Spleen (tissue), 11 donors: ENCODE data around the gene ZNF345. TPM values are rescaled to one million over a fixed set of nuclear protein-coding genes. Genes with fewer than 3 reads are reported as not detected.

ENCODE experiments used
- DNase-seq: peaks from one replicate; pipeline ENCODE4 v3.0.0-alpha.2; 2020
- H3K27ac ChIP-seq, 8 donors: fragments of 200-600 bp; sonication (generic) in 7 of 8; 1 replicate in 4 of 8; 2 replicates in 4 of 8; pipeline versions ENCODE4 v1.5.0 to v1.8.0; 2016 to 2021; ENCODE audit warnings: inconsistent platforms in 4 of 8, mild to moderate bottlenecking in 4 of 8, moderate library complexity in 1 of 8
- H3K27me3 ChIP-seq, 7 donors: fragments of 200-600 bp; sonication (generic) in 6 of 7; replicated peaks in 1 of 7; 1 replicate in 4 of 7; 2 replicates in 3 of 7; pipeline versions ENCODE4 v1.5.0 to v1.8.0; 2016 to 2021; ENCODE audit warnings: inconsistent platforms in 3 of 7, mild to moderate bottlenecking in 1 of 7
- H3K36me3 ChIP-seq, 6 donors: fragments of 200-600 bp; sonication (generic) in 5 of 6; 1 replicate in 4 of 6; 2 replicates in 2 of 6; pipeline versions ENCODE4 v1.5.0 to v1.8.0; 2016 to 2021; ENCODE audit warnings: inconsistent platforms in 2 of 6
- H3K4me1 ChIP-seq, 6 donors: fragments of 200-600 bp; sonication (generic) in 5 of 6; 1 replicate in 3 of 6; 2 replicates in 3 of 6; pipeline versions ENCODE4 v1.5.0 to v1.8.0; 2016 to 2021; ENCODE audit warnings: inconsistent platforms in 3 of 6
- H3K4me3 ChIP-seq, 8 donors: fragments of 200-600 bp; sonication (generic) in 7 of 8; 1 replicate in 4 of 8; 2 replicates in 4 of 8; pipeline versions ENCODE4 v1.5.0 to v1.8.0; 2016 to 2021; ENCODE audit warnings: inconsistent platforms in 4 of 8, mild to moderate bottlenecking in 4 of 8, moderate library complexity in 2 of 8
- H3K9me3 ChIP-seq, 8 donors: fragments of 200-600 bp; sonication (generic) in 7 of 8; 1 replicate in 4 of 8; 2 replicates in 4 of 8; pipeline versions ENCODE4 v1.5.0 to v1.8.0; 2016 to 2021; ENCODE audit warnings: inconsistent platforms in 4 of 8
- CTCF ChIP-seq, 11 experiments: fragments of 200-600 bp in 7 of 11; fragments of 450-650 bp in 4 of 11; sonication (generic) in 4 of 11; IDR thresholded peaks in 8 of 11; conservative IDR thresholded peaks in 3 of 11; 1 replicate in 7 of 11; 2 replicates in 4 of 11; pipeline versions ENCODE4 v1.4.0 to v1.8.0; 2016 to 2021; ENCODE audit warnings: antibody characterized with exemption in 11 of 11, inconsistent platforms in 4 of 11, mild to moderate bottlenecking in 1 of 11
- POLR2A ChIP-seq, 3 donors: fragments of 450-650 bp; IDR thresholded peaks; one replicate each; pipeline ENCODE4 v1.5.1; 2017; ENCODE audit warnings: antibody characterized with exemption in 3 of 3, mild to moderate bottlenecking in 1 of 3
- POLR2AphosphoS5 ChIP-seq, 3 donors: sonication (generic); formaldehyde crosslinking; IDR thresholded peaks; one replicate each; pipeline ENCODE4 v1.5.1; 2017; ENCODE audit warnings: antibody characterized with exemption in 3 of 3
- WGBS, 5 donors: extraction: QIAGEN DNeasy Blood & Tissue Kit in 3 of 5; methylation state at CpG; one replicate each; pipeline versions ENCODE4 v1.1.5 to v1.1.7; 2013 to 2018; 5-methylcytosine and 5-hydroxymethylcytosine counted together
- intact Hi-C: fragments of 100-400 bp; cut with DNase I; formaldehyde crosslinking; loops from one replicate; pipeline ENCODE4 v1.15.0; 2023; ENCODE audit warnings: low total_unique reads
- polyA plus RNA-seq, 3 donors: library from polyadenylated mRNA; stranded (reverse); fragments of 200-250 nt; gene quantifications; one replicate each; pipeline ENCODE4 v1.2.1, GENCODE V29; 2013
- total RNA-seq, 7 donors: library from RNA; depleted of rRNA in 3 of 7; stranded (reverse); fragments of >200 nt in 3 of 7; fragmentation: NEBNext Ultra II Directional in 4 of 7; extraction: Animal tissue kit (Norgen Biotek cat#: 25700) in 4 of 7; gene quantifications; one replicate each; pipeline versions ENCODE4 v1.1.0 to v1.2.1, GENCODE V29; 2016 to 2021
- donor health status: healthy with polysubstance abuse.
- donor health status: DM: no; HTN: no; CAD: no; lungs with moderate emphysema.
- donor health status: DM: no; HTN: no; CAD: no.
- donor health status: Bipolar disorder and iron deficiency.
- donor health status: healthy.
- donor health status: DM: no; HTN: no; CAD: no.
- donor health status: DM: yes; HTN: yes; CAD: no.

Gene ZNF345
- total and polyA plus RNA-seq, 10 donors, result 2.7 to 18.2 (median 8.4) TPM

GRCh38 chr19:36819130-36819630 lies 31.5 kb upstream of the ZNF345 start:
- 96 to 99% (median 97%) methylated on average over 7 of the region's 7 CpGs for WGBS, 5 donors
- intact Hi-C loops, result no loop called here
- Histone ChIP-seq H3K27me3 (no peaks in the 10 kb centered on the region), H3K36me3 (peaks cover 36 to 100% (median 90%) of the 10 kb centered on the region in 6 donors), H3K4me1 (no peaks in the 10 kb centered on the region), H3K9me3 (peaks cover 82 to 100% (median 100%) of the 10 kb centered on the region in 8 donors), H3K27ac (no peak overlapping the region), H3K4me3 (no peak overlapping the region)
- TF ChIP-seq POLR2AphosphoS5 (IDR thresholded peaks at IDR 0.05), result no peak
- TF ChIP-seq POLR2A (IDR thresholded peaks at IDR 0.05), result no peak
- TF ChIP-seq CTCF (IDR thresholded peaks at IDR 0.05 in 8 of 11, conservative IDR thresholded peaks at IDR 0.05 in 3 of 11), result no peak
- no peak for DNase-seq

GRCh38 chr19:36821758-36822157 lies 28.9 kb upstream of the ZNF345 start:
- H3K36me3 ChIP-seq, result peaks cover 52 to 100% (median 88%) of the 10 kb centered on the region in 6 donors
- H3K9me3 ChIP-seq, result peaks cover 79 to 100% (median 100%) of the 10 kb centered on the region in 8 donors
- TF ChIP-seq CTCF (IDR thresholded peaks at IDR 0.05 in 8 of 11, conservative IDR thresholded peaks at IDR 0.05 in 3 of 11) (no peak), POLR2A (IDR thresholded peaks at IDR 0.05) (no peak), POLR2AphosphoS5 (IDR thresholded peaks at IDR 0.05) (no peak)
- no peaks in the 10 kb centered on the region for H3K4me1 ChIP-seq
- 92 to 100% (median 97%) methylated on average over 5 of the region's 5 CpGs for WGBS, 5 donors
- no peak for DNase-seq
- intact Hi-C loops, result no loop called here
- H3K4me3 ChIP-seq, result peak overlapping the region in 1 of 8 donors; percentile 16
- no peaks in the 10 kb centered on the region for H3K27me3 ChIP-seq
- no peak overlapping the region for H3K27ac ChIP-seq

GRCh38 chr19:36833430-36833829 lies 17.2 kb upstream of the ZNF345 start:
- H3K36me3 ChIP-seq, result peaks cover 7 to 79% (median 45%) of the 10 kb centered on the region in 6 donors
- no peak for DNase-seq
- intact Hi-C loops, result no loop called here
- H3K4me1 ChIP-seq, result peaks cover 0 to 19% (median 9%) of the 10 kb centered on the region in 6 donors
- no peak overlapping the region for H3K4me3 ChIP-seq
- TF ChIP-seq POLR2A (IDR thresholded peaks at IDR 0.05), result no peak
- no peak for TF ChIP-seq CTCF (IDR thresholded peaks at IDR 0.05 in 8 of 11, conservative IDR thresholded peaks at IDR 0.05 in 3 of 11)
- no peak for TF ChIP-seq POLR2AphosphoS5 (IDR thresholded peaks at IDR 0.05)
- no peaks in the 10 kb centered on the region for H3K27me3 ChIP-seq
- H3K27ac ChIP-seq, result no peak overlapping the region
- H3K9me3 ChIP-seq, result peaks cover 32 to 90% (median 87%) of the 10 kb centered on the region in 8 donors
- 96 to 100% (median 99%) methylated on average over 2 of the region's 2 CpGs for WGBS, 5 donors

GRCh38 chr19:36837176-36837905 lies 13.3 kb upstream of the ZNF345 start:
- DNase-seq, result no peak
- Histone ChIP-seq H3K27me3 (no peaks in the 10 kb centered on the region), H3K4me1 (peaks cover 0 to 28% (median 17%) of the 10 kb centered on the region in 6 donors), H3K9me3 (peaks cover 3 to 82% (median 69%) of the 10 kb centered on the region in 8 donors), H3K4me3 (peak overlapping the region; percentile 52 to 87 (median 62)), H3K27ac (peak overlapping the region; percentile 86 to 95 (median 92)), H3K36me3 (peaks cover 7 to 71% (median 23%) of the 10 kb centered on the region in 6 donors)
- 20 to 33% (median 27%) methylated on average over 8 of the region's 8 CpGs for WGBS, 5 donors
- TF ChIP-seq POLR2AphosphoS5 (IDR thresholded peaks at IDR 0.05) (no peak), POLR2A (IDR thresholded peaks at IDR 0.05) (no peak), CTCF (IDR thresholded peaks at IDR 0.05 in 8 of 11, conservative IDR thresholded peaks at IDR 0.05 in 3 of 11) (no peak)
- intact Hi-C loops, result no loop called here
